ENCODE measurements around the gene CENPF.

GRCh38 chr1:214676747-214677146, 73.8 kb downstream of the CENPF start:
- TF ChIP-seq CTCF (IDR thresholded peaks at IDR 0.05; ENCODE audit: low read length) = no peak
- TF ChIP-seq EZH2 (IDR thresholded peaks at IDR 0.05; ENCODE audit: borderline replicate concordance, low read length) = no peak

Data from OCI-LY1 (cell line).